ENCODE measurements around the gene CPHXL. TPM values are rescaled to one million over a fixed set of nuclear protein-coding genes. Genes with fewer than 3 reads are reported as not detected.

The CPHXL gene
- total and polyA plus RNA-seq, 4 donors, result not detected

- ATAC-seq (ENCODE audit: insufficient read depth, low FRiP score), result no peak
- H3K9ac ChIP-seq (ENCODE audit: insufficient read depth in 1 of 2, low read length in 2 of 2), result no peak within 1 kb of the TSS
Observed at GRCh38 chr16:75676909-75677308, 49.4 kb downstream of the CPHXL start, which contains the start of gene CPHXL2. Gene CPHXL2, minus strand, starts transcription at chr16:75677009. Its CDS starts 10 bp downstream, at chr16:75676999.

GRCh38 chr16:75667503-75667902 lies 58.8 kb downstream of the CPHXL start:
- no peaks in the 10 kb centered on the region for H3K9me3 ChIP-seq (ENCODE audit: control insufficient read depth in 4 of 4, insufficient read depth in 3 of 4, low read length in 3 of 4)
- no peak for DNase-seq
- no peak overlapping the region for H3K27ac ChIP-seq (ENCODE audit: low read depth in 1 of 2, low read length in 1 of 2)
- H3K4me1 ChIP-seq (ENCODE audit: control insufficient read depth in 5 of 5, insufficient read depth in 5 of 5, low read length in 5 of 5), result peaks cover 0 to 1% (median 0%) of the 10 kb centered on the region in 5 donors
- no peak overlapping the region for H3K4me3 ChIP-seq
- no peak for TF ChIP-seq CTCF (IDR thresholded peaks at IDR 0.05; ENCODE audit: control extremely low read depth, extremely low read depth)
- no peaks in the 10 kb centered on the region for H3K36me3 ChIP-seq (ENCODE audit: control insufficient read depth in 4 of 4, insufficient read depth in 4 of 4, low read length in 4 of 4)
- H3K9ac ChIP-seq (ENCODE audit: insufficient read depth in 1 of 2, low read length in 2 of 2), result no peak overlapping the region
- no peaks in the 10 kb centered on the region for H3K27me3 ChIP-seq (ENCODE audit: control insufficient read depth in 3 of 3, insufficient read depth in 3 of 3, low read length in 2 of 3)
- ATAC-seq (ENCODE audit: insufficient read depth, low FRiP score), result no peak

More at GRCh38 chr16:75676909-75677308, 49.4 kb downstream of the CPHXL start, which contains the start of gene CPHXL2:
- H3K27me3 ChIP-seq (ENCODE audit: control insufficient read depth in 3 of 3, insufficient read depth in 3 of 3, low read length in 2 of 3), result no peaks in the 10 kb centered on the region
- peaks cover 0 to 6% (median 0%) of the 10 kb centered on the region in 5 donors for H3K4me1 ChIP-seq (ENCODE audit: control insufficient read depth in 5 of 5, insufficient read depth in 5 of 5, low read length in 5 of 5)
- WGBS, 2 donors, result 94 to 95% methylated on average over 4 of the region's 4 CpGs
- no peak for TF ChIP-seq CTCF (IDR thresholded peaks at IDR 0.05; ENCODE audit: control extremely low read depth, extremely low read depth)
- no peaks in the 10 kb centered on the region for H3K36me3 ChIP-seq (ENCODE audit: control insufficient read depth in 4 of 4, insufficient read depth in 4 of 4, low read length in 4 of 4)
- no peak within 1 kb of the TSS for H3K4me3 ChIP-seq
- no peaks in the 10 kb centered on the region for H3K9me3 ChIP-seq (ENCODE audit: control insufficient read depth in 4 of 4, insufficient read depth in 3 of 4, low read length in 3 of 4)
- H3K27ac ChIP-seq (ENCODE audit: low read depth in 1 of 2, low read length in 1 of 2), result no peak within 1 kb of the TSS
- no peak for DNase-seq

Small RNA genes within 50 kb of the gene (small RNA-seq; reads per million reads assigned to genes)
- not detected for gene RN7SL520P (ENCODE audit: low replicate concordance)

Other genes starting within 250 kb of the CPHXL start
- gene CHST6, start 231.0 kb downstream of the CPHXL start, total RNA-seq, result 1 to 10 TPM; 4.5 to 8.5 TPM
- 1 to 10 TPM; 2.2 to 4.2 TPM for gene CHST6, start 231.0 kb downstream of the CPHXL start, polyA plus RNA-seq
- gene CHST5, start 190.4 kb downstream of the CPHXL start, total RNA-seq, result 1 to 10 TPM in 1 of 2 donors, not detected in 1; 1.3 TPM
- gene CHST5, start 190.4 kb downstream of the CPHXL start, polyA plus RNA-seq, result under 1 TPM; 0.09 to 0.24 TPM
- 10 to 100 TPM; 49.8 to 88.5 TPM for gene TMEM231, start 170.2 kb downstream of the CPHXL start, total RNA-seq
- 10 to 100 TPM in 1 of 2 donors, 1 to 10 TPM in 1; 9.3 to 20.6 TPM for gene TMEM231, start 170.2 kb downstream of the CPHXL start, polyA plus RNA-seq
- gene GABARAPL2, start 160.1 kb downstream of the CPHXL start, total RNA-seq, result 100 to 1,000 TPM in 1 of 2 donors, 10 to 100 TPM in 1; 72.9 to 129 TPM
- gene GABARAPL2, start 160.1 kb downstream of the CPHXL start, polyA plus RNA-seq, result 100 to 1,000 TPM in 1 of 2 donors, 10 to 100 TPM in 1; 79.6 to 180 TPM
- 10 to 100 TPM; 51.8 to 52.6 TPM for gene ADAT1, start 103.2 kb downstream of the CPHXL start, total RNA-seq
- gene ADAT1, start 103.2 kb downstream of the CPHXL start, polyA plus RNA-seq, result 10 to 100 TPM; 14.2 to 26.8 TPM
- 10 to 100 TPM; 74.8 to 95.3 TPM for gene KARS1, start 78.8 kb downstream of the CPHXL start, total RNA-seq
- 100 to 1,000 TPM; 105 to 107 TPM for gene KARS1, start 78.8 kb downstream of the CPHXL start, polyA plus RNA-seq
- gene TERF2IP, start 78.7 kb downstream of the CPHXL start, total RNA-seq, result 10 to 100 TPM; 51.8 to 73.8 TPM
- gene TERF2IP, start 78.7 kb downstream of the CPHXL start, polyA plus RNA-seq, result 10 to 100 TPM; 47.7 to 51.3 TPM
- not detected for gene CPHXL2, start 49.5 kb downstream of the CPHXL start, total RNA-seq
- not detected for gene CPHXL2, start 49.5 kb downstream of the CPHXL start, polyA plus RNA-seq
- gene DUXB, start 25.0 kb downstream of the CPHXL start, total RNA-seq, result not detected
- gene DUXB, start 25.0 kb downstream of the CPHXL start, polyA plus RNA-seq, result not detected

Measured in lung (tissue), 13 donors.